HepG2 (cell line): ENCODE results near the gene PSMB3. TPM values are rescaled to one million over a fixed set of nuclear protein-coding genes. Genes with fewer than 3 reads are reported as not detected.
A peak's percentile ranks its signal among the peaks of the same experiment; 100 is the strongest.

Experiments used
- GABPA ChIP-seq, 2 experiments: IDR thresholded peaks; 2 replicates each; pipeline ENCODE4 v1.6.1; 2011 to 2016; ENCODE audit warnings: low read depth in 2 of 2, low read length in 1 of 2, missing biosample characterization in 1 of 2, missing genetic modification characterization in 1 of 2
- HES4 ChIP-seq: sonication (generic); formaldehyde crosslinking; IDR thresholded peaks from 2 replicates; pipeline ENCODE4 v1.9.0; 2021; ENCODE audit warnings: mild to moderate bottlenecking, missing genetic modification reagents, borderline replicate concordance
- IKZF1 ChIP-seq: fragments of 450-650 bp; IDR thresholded peaks from 2 replicates; pipeline ENCODE4 v1.7.1; 2016
- KLF11 ChIP-seq: IDR thresholded peaks from 2 replicates; pipeline ENCODE4 v1.6.1; 2016; ENCODE audit warnings: missing compliant biosample characterization
- MXD4 ChIP-seq: IDR thresholded peaks from 2 replicates; pipeline ENCODE4 v1.6.1; 2016; ENCODE audit warnings: mild to moderate bottlenecking, missing biosample characterization, missing genetic modification reagents
- SPEN ChIP-seq: sonication (generic); formaldehyde crosslinking; IDR thresholded peaks from 2 replicates; pipeline ENCODE4 v1.5.1; 2020; ENCODE audit warnings: low read depth, mild to moderate bottlenecking, missing genetic modification reagents
- ZNF44 ChIP-seq: sonication (generic); formaldehyde crosslinking; IDR thresholded peaks from 2 replicates; pipeline ENCODE4 v1.5.1; 2020; ENCODE audit warnings: mild to moderate bottlenecking, missing genetic modification reagents
- ZNF672 ChIP-seq: sonication (generic); formaldehyde crosslinking; IDR thresholded peaks from 2 replicates; pipeline ENCODE4 v1.8.1; 2022; ENCODE audit warnings: missing genetic modification reagents
- polyA plus RNA-seq, 8 experiments: library from polyadenylated mRNA; depleted of rRNA in 3 of 8; stranded (reverse) in 7 of 8; unstranded in 1 of 8; fragments of >200 nt; fragmentation: Illumina TruSeq in 4 of 8; extraction: Trizol in 4 of 8; gene quantifications; 2 replicates each; pipeline versions ENCODE4 v1.2.1 to v1.2.3, GENCODE V29; 2011 to 2016; ENCODE audit warnings: low read depth in 4 of 8, missing spikeins in 1 of 8, mixed read lengths in 1 of 8; ENCODE audit not compliant: insufficient read depth in 1 of 8
- total RNA-seq, 5 experiments: library from RNA; depleted of rRNA; stranded (reverse); fragments of >200 nt; fragmentation: Illumina TruSeq; extraction: Trizol; gene quantifications; 2 replicates each; pipeline ENCODE4 v1.2.3, GENCODE V29; 2016; ENCODE audit warnings: low read depth in 1 of 5
- TF ChIP-seq, protein P1 (sequence below): sonication (generic); formaldehyde crosslinking; IDR thresholded peaks from 2 replicates; pipeline ENCODE4 v1.4.0; 2020; ENCODE audit warnings: missing genetic modification reagents
- TF ChIP-seq, protein P2 (sequence below): sonication (generic); formaldehyde crosslinking; IDR thresholded peaks from 2 replicates; pipeline ENCODE4 v1.5.0; 2020; ENCODE audit warnings: mild to moderate bottlenecking, missing genetic modification reagents, borderline replicate concordance
- TF ChIP-seq, protein P3 (sequence below): sonication (generic); formaldehyde crosslinking; IDR thresholded peaks from 2 replicates; pipeline ENCODE4 v1.4.0; 2020; ENCODE audit warnings: mild to moderate bottlenecking, missing genetic modification reagents
- TF ChIP-seq, protein P4 (sequence below): sonication (generic); formaldehyde crosslinking; IDR thresholded peaks from 2 replicates; pipeline ENCODE4 v1.4.0; 2020; ENCODE audit warnings: missing genetic modification reagents, borderline replicate concordance
- TF ChIP-seq, protein P5 (sequence below): fragments of 450-650 bp; IDR thresholded peaks from 2 replicates; pipeline ENCODE4 v1.6.1; 2017

The PSMB3 gene
- total and polyA plus RNA-seq, 2 of the 13 experiments (the other 11 are each of a cell fraction or from before 2014, with no cell fraction given): 366 to 517 TPM

DNA sequence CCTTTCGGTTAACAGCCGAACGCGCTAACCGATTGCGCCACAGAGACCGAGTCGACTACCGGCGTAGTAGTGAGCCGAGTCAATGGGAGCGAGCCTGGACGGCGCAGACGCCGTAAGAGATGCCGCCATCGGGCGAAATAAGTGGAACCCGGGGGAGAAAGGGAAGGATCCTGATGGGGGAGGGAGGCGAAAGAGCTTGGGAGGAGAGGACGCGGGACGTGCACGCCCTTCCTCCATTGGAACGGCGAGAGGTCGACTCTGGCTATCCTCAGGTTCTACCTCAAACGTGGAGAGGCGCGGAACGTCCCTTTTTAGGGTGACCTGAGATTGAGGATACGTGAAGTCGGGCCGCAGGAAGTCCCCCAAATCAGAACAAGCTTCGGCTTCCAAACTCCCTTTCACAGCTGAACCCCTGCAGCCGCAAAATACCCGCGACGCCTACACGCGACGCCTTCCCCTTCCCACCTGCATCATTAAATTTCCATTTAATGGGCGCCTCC lies 683 bp upstream of the PSMB3 start (continued):
- TF ChIP-seq, protein P1, sequence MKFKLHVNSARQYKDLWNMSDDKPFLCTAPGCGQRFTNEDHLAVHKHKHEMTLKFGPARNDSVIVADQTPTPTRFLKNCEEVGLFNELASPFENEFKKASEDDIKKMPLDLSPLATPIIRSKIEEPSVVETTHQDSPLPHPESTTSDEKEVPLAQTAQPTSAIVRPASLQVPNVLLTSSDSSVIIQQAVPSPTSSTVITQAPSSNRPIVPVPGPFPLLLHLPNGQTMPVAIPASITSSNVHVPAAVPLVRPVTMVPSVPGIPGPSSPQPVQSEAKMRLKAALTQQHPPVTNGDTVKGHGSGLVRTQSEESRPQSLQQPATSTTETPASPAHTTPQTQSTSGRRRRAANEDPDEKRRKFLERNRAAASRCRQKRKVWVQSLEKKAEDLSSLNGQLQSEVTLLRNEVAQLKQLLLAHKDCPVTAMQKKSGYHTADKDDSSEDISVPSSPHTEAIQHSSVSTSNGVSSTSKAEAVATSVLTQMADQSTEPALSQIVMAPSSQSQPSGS (CRISPR knock-in tag): peak; percentile 78; the same call in 1 of the 2 replicates
- TF ChIP-seq HES4 (CRISPR knock-in tag): no peak
- no peak for TF ChIP-seq SPEN (CRISPR knock-in tag)
- TF ChIP-seq, protein P2, sequence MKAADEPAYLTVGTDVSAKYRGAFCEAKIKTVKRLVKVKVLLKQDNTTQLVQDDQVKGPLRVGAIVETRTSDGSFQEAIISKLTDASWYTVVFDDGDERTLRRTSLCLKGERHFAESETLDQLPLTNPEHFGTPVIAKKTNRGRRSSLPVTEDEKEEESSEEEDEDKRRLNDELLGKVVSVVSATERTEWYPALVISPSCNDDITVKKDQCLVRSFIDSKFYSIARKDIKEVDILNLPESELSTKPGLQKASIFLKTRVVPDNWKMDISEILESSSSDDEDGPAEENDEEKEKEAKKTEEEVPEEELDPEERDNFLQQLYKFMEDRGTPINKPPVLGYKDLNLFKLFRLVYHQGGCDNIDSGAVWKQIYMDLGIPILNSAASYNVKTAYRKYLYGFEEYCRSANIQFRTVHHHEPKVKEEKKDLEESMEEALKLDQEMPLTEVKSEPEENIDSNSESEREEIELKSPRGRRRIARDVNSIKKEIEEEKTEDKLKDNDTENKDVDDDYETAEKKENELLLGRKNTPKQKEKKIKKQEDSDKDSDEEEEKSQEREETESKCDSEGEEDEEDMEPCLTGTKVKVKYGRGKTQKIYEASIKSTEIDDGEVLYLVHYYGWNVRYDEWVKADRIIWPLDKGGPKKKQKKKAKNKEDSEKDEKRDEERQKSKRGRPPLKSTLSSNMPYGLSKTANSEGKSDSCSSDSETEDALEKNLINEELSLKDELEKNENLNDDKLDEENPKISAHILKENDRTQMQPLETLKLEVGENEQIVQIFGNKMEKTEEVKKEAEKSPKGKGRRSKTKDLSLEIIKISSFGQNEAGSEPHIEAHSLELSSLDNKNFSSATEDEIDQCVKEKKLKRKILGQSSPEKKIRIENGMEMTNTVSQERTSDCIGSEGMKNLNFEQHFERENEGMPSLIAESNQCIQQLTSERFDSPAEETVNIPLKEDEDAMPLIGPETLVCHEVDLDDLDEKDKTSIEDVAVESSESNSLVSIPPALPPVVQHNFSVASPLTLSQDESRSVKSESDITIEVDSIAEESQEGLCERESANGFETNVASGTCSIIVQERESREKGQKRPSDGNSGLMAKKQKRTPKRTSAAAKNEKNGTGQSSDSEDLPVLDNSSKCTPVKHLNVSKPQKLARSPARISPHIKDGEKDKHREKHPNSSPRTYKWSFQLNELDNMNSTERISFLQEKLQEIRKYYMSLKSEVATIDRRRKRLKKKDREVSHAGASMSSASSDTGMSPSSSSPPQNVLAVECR (CRISPR knock-in tag): no peak
- no peak for TF ChIP-seq ZNF672 (CRISPR knock-in tag)
- 0 out of 2 replicates have a peak, but pooled peaks have one; percentile 21 for TF ChIP-seq GABPA (IDR thresholded peaks at IDR 0.05; ENCODE audit: low read depth, low read length)
- TF ChIP-seq GABPA (CRISPR knock-in tag; IDR thresholded peaks at IDR 0.05; ENCODE audit: low read depth): no peak
- TF ChIP-seq IKZF1: no peak
- TF ChIP-seq, protein P3, sequence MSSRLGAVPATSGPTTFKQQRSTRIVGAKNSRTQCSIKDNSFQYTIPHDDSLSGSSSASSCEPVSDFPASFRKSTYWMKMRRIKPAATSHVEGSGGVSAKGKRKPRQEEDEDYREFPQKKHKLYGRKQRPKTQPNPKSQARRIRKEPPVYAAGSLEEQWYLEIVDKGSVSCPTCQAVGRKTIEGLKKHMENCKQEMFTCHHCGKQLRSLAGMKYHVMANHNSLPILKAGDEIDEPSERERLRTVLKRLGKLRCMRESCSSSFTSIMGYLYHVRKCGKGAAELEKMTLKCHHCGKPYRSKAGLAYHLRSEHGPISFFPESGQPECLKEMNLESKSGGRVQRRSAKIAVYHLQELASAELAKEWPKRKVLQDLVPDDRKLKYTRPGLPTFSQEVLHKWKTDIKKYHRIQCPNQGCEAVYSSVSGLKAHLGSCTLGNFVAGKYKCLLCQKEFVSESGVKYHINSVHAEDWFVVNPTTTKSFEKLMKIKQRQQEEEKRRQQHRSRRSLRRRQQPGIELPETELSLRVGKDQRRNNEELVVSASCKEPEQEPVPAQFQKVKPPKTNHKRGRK (CRISPR knock-in tag): no peak
- TF ChIP-seq KLF11: peak; percentile 86; the same call in 1 of the 2 replicates
- TF ChIP-seq, protein P4, sequence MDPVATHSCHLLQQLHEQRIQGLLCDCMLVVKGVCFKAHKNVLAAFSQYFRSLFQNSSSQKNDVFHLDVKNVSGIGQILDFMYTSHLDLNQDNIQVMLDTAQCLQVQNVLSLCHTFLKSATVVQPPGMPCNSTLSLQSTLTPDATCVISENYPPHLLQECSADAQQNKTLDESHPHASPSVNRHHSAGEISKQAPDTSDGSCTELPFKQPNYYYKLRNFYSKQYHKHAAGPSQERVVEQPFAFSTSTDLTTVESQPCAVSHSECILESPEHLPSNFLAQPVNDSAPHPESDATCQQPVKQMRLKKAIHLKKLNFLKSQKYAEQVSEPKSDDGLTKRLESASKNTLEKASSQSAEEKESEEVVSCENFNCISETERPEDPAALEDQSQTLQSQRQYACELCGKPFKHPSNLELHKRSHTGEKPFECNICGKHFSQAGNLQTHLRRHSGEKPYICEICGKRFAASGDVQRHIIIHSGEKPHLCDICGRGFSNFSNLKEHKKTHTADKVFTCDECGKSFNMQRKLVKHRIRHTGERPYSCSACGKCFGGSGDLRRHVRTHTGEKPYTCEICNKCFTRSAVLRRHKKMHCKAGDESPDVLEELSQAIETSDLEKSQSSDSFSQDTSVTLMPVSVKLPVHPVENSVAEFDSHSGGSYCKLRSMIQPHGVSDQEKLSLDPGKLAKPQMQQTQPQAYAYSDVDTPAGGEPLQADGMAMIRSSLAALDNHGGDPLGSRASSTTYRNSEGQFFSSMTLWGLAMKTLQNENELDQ (CRISPR knock-in tag): 0 out of 2 replicates have a peak, but pooled peaks have one; percentile 19
- TF ChIP-seq ZNF44: no peak; the same call in 1 of the 2 replicates
- TF ChIP-seq MXD4: no peak; the same call in 1 of the 2 replicates
- TF ChIP-seq, protein P5, sequence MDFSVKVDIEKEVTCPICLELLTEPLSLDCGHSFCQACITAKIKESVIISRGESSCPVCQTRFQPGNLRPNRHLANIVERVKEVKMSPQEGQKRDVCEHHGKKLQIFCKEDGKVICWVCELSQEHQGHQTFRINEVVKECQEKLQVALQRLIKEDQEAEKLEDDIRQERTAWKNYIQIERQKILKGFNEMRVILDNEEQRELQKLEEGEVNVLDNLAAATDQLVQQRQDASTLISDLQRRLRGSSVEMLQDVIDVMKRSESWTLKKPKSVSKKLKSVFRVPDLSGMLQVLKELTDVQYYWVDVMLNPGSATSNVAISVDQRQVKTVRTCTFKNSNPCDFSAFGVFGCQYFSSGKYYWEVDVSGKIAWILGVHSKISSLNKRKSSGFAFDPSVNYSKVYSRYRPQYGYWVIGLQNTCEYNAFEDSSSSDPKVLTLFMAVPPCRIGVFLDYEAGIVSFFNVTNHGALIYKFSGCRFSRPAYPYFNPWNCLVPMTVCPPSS: no peak
